ENCODE measurements around the gene RAB1B.
"Not testable (repeated sequence)": the region's sequence is repeated elsewhere in the genome, so short reads cannot be mapped to it uniquely, and the experiment has no call there.

Gene RAB1B

DNA sequence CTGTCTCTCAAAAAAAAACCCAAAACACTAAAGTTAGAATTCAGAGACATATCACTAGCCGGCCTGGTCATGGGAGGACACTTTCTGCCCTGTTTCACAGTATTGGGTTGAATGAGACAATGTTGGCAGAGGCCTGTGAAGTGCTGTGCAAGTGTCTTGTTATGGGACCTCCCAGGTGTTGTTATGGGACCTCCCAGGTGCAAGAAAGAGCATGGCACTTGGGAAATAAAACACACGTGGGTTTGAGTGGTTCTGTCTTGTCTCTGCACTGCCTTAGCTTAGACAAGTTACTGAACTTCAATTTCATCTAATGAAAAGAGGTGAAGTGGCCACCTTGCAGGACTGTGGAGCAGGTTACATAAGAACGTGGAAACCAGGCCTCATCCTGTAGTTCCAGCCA lies 28.9 kb upstream of the RAB1B start:
- Histone ChIP-seq H3K4me3 (ENCODE audit: low read length) (no peak overlapping the region), H3K9me3 (ENCODE audit: control insufficient read depth, insufficient read depth, low read length) (no peaks in the 10 kb centered on the region), H3K27ac (ENCODE audit: low read length) (no peak overlapping the region), H3K36me3 (ENCODE audit: control insufficient read depth, insufficient read depth, low read length) (peaks cover 3% of the 10 kb centered on the region; the same call in 1 of the 2 replicates), H3K4me1 (ENCODE audit: control insufficient read depth, insufficient read depth, low read length) (no peaks in the 10 kb centered on the region), H3K27me3 (ENCODE audit: control insufficient read depth, insufficient read depth, low read length) (no peaks in the 10 kb centered on the region)
- no CpG with 5 or more reads among the region's 3 CpGs for WGBS (ENCODE audit: insufficient coverage, insufficient read length)
- DNase-seq (ENCODE audit: low read depth, low spot score), result no peak

DNA sequence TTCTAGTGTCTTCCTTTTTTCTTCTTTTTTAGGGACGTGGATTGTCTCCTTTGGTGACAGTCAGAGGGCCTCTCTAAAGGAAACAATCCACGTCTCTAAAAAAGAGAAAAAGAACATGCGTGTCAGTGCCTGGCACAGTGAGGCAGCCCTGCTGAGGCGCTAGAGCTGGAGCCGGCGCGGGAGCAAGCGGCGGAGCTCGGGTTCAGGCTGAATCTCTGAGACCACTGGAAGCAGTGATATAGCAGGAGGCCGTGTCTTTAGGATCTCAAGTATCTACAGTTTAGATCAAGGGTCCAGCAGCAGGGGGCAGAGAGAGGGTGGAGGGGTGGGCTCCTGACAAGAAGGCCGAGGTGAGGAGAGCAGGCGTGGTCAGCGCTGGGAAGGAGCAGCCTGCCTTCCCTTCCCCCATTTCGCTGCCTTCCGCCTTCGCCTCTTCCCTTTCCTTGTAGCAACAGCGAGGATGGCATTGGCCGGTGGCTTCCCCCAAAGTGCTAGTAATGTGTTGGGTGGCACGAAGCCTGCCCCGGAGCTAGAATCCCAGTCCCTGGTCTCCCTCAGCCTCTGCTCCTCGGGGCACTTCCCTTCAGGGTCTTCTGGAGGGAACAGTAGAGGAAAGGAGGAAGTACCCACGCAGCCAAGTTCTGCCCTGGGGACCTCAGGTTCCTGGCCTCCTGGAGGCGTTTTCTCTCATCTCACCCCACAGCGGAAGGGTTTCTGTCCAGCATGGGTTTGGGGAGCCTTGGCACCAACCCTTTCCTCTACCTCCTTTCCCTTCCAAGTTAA lies 28.2 kb upstream of the RAB1B start:
- Histone ChIP-seq H3K27me3 (ENCODE audit: control insufficient read depth, insufficient read depth, low read length) (no peaks in the 10 kb centered on the region), H3K9me3 (ENCODE audit: control insufficient read depth, insufficient read depth, low read length) (no peaks in the 10 kb centered on the region), H3K4me3 (ENCODE audit: low read length) (no peak overlapping the region), H3K36me3 (ENCODE audit: control insufficient read depth, insufficient read depth, low read length) (peaks cover 3% of the 10 kb centered on the region; the same call in 1 of the 2 replicates), H3K4me1 (ENCODE audit: control insufficient read depth, insufficient read depth, low read length) (no peaks in the 10 kb centered on the region), H3K27ac (ENCODE audit: low read length) (no peak overlapping the region)
- WGBS (ENCODE audit: insufficient coverage, insufficient read length), result no CpG with 5 or more reads among the region's 25 CpGs
- no peak for DNase-seq (ENCODE audit: low read depth, low spot score)

- no peak overlapping the region for H3K4me3 ChIP-seq (ENCODE audit: low read length)
- no peak overlapping the region for H3K27ac ChIP-seq (ENCODE audit: low read length)
- no peak for DNase-seq (ENCODE audit: low read depth, low spot score)
- H3K9me3 ChIP-seq (ENCODE audit: control insufficient read depth, insufficient read depth, low read length), result no peaks in the 10 kb centered on the region
- H3K4me1 ChIP-seq (ENCODE audit: control insufficient read depth, insufficient read depth, low read length), result no peaks in the 10 kb centered on the region
- no CpG with 5 or more reads among the region's 9 CpGs for WGBS (ENCODE audit: insufficient coverage, insufficient read length)
- H3K27me3 ChIP-seq (ENCODE audit: control insufficient read depth, insufficient read depth, low read length), result no peaks in the 10 kb centered on the region
- peaks cover 3% of the 10 kb centered on the region; the same call in 1 of the 2 replicates for H3K36me3 ChIP-seq (ENCODE audit: control insufficient read depth, insufficient read depth, low read length)
These were observed 27.7 kb upstream of the RAB1B start for GRCh38 chr11:66240781-66241136.

DNA sequence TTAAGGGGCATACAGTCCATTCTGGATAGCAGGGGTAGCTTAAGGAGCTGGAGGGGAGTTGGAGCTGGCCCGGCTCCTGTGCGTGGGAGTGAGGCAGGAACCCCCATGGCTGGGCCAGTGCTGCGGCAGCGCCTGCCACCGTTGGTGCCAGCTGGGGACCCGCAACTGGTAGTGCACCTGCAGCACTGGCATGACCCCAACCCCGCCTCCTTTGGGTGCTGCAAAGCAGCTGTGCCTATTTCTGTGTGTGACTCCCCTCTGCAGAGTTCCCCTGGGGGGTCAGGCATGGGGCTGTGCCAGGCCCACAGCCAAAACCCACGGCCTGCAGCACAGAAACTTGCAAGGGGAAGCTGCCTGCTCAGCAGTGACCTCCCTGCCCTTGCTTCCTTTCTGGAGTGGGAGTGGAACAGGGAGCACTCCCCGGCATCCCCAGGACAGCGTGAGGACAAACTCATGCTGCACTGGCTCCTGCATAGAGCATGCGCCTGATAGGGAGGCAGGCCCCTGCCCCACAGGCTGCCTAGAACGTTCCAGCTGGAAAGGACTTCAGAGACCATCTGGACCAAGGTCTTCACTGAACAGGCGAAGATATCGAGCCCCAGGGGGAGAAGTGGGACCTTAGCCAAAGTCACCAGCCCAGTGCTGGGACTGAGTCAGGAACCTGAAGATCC lies 26.2 kb upstream of the RAB1B start:
- DNase-seq (ENCODE audit: low read depth, low spot score), result no peak
- Histone ChIP-seq H3K27me3 (ENCODE audit: control insufficient read depth, insufficient read depth, low read length) (no peaks in the 10 kb centered on the region), H3K36me3 (ENCODE audit: control insufficient read depth, insufficient read depth, low read length) (peaks cover 3% of the 10 kb centered on the region; the same call in 1 of the 2 replicates), H3K4me3 (ENCODE audit: low read length) (no peak overlapping the region), H3K9me3 (ENCODE audit: control insufficient read depth, insufficient read depth, low read length) (no peaks in the 10 kb centered on the region), H3K4me1 (ENCODE audit: control insufficient read depth, insufficient read depth, low read length) (no peaks in the 10 kb centered on the region), H3K27ac (ENCODE audit: low read length) (no peak overlapping the region)
- WGBS (ENCODE audit: insufficient coverage, insufficient read length), result no CpG with 5 or more reads among the region's 14 CpGs

- no peak overlapping the region for H3K27ac ChIP-seq (ENCODE audit: low read length)
These were observed 24.5 kb upstream of the RAB1B start for GRCh38 chr11:66243782-66244535.

GRCh38 chr11:66247295-66247694 lies 21.1 kb upstream of the RAB1B start:
- Histone ChIP-seq H3K9me3 (ENCODE audit: control insufficient read depth, insufficient read depth, low read length) (no peaks in the 10 kb centered on the region), H3K4me3 (ENCODE audit: low read length) (no peak overlapping the region), H3K36me3 (ENCODE audit: control insufficient read depth, insufficient read depth, low read length) (peaks cover 3% of the 10 kb centered on the region; the same call in 1 of the 2 replicates), H3K27me3 (ENCODE audit: control insufficient read depth, insufficient read depth, low read length) (no peaks in the 10 kb centered on the region), H3K27ac (ENCODE audit: low read length) (no peak overlapping the region), H3K4me1 (ENCODE audit: control insufficient read depth, insufficient read depth, low read length) (no peaks in the 10 kb centered on the region)
- DNase-seq (ENCODE audit: low read depth, low spot score), result no peak
- no CpG with 5 or more reads among the region's 4 CpGs for WGBS (ENCODE audit: insufficient coverage, insufficient read length)

More at GRCh38 chr11:66243782-66244535, 24.5 kb upstream of the RAB1B start:
- no peaks in the 10 kb centered on the region for H3K9me3 ChIP-seq (ENCODE audit: control insufficient read depth, insufficient read depth, low read length)
- H3K36me3 ChIP-seq (ENCODE audit: control insufficient read depth, insufficient read depth, low read length), result peaks cover 3% of the 10 kb centered on the region; the same call in 1 of the 2 replicates
- DNase-seq (ENCODE audit: low read depth, low spot score), result no peak
- H3K4me1 ChIP-seq (ENCODE audit: control insufficient read depth, insufficient read depth, low read length), result no peaks in the 10 kb centered on the region
- WGBS (ENCODE audit: insufficient coverage, insufficient read length), result no CpG with 5 or more reads among the region's 13 CpGs
- H3K27me3 ChIP-seq (ENCODE audit: control insufficient read depth, insufficient read depth, low read length), result no peaks in the 10 kb centered on the region
- H3K4me3 ChIP-seq (ENCODE audit: low read length), result no peak overlapping the region

DNA sequence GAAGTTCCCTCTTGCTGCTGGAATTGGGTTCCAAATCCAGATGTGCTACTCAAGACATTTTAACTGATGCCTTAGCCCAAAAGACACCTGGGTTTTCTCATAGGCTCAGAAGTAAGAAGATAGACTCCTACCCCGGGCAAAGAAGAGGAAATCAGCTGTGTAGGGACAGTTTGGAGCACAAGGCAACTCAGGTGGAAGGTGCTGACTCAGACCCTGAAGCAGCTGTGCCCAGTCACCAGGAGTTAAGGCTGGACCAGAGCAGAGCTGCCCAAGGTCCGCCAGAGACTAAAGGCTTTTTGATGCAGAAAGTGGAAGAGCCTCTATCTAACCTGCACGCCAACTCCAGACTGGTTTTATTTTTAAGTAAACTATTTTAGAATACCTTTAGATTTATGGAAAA lies 20.6 kb upstream of the RAB1B start:
- H3K9me3 ChIP-seq (ENCODE audit: control insufficient read depth, insufficient read depth, low read length), result no peaks in the 10 kb centered on the region
- no peak overlapping the region for H3K27ac ChIP-seq (ENCODE audit: low read length)
- H3K4me1 ChIP-seq (ENCODE audit: control insufficient read depth, insufficient read depth, low read length), result no peaks in the 10 kb centered on the region
- H3K4me3 ChIP-seq (ENCODE audit: low read length), result no peak overlapping the region
- WGBS (ENCODE audit: insufficient coverage, insufficient read length), result no CpG with 5 or more reads among the region's 3 CpGs
- no peak for DNase-seq (ENCODE audit: low read depth, low spot score)
- no peaks in the 10 kb centered on the region for H3K27me3 ChIP-seq (ENCODE audit: control insufficient read depth, insufficient read depth, low read length)
- H3K36me3 ChIP-seq (ENCODE audit: control insufficient read depth, insufficient read depth, low read length), result no peaks in the 10 kb centered on the region; the same call in 1 of the 2 replicates

GRCh38 chr11:66248903-66249302 lies 19.5 kb upstream of the RAB1B start:
- DNase-seq (ENCODE audit: low read depth, low spot score), result no peak
- no CpG with 5 or more reads among the region's 6 CpGs for WGBS (ENCODE audit: insufficient coverage, insufficient read length)
- no peaks in the 10 kb centered on the region for H3K9me3 ChIP-seq (ENCODE audit: control insufficient read depth, insufficient read depth, low read length)
- H3K4me1 ChIP-seq (ENCODE audit: control insufficient read depth, insufficient read depth, low read length), result no peaks in the 10 kb centered on the region
- H3K27ac ChIP-seq (ENCODE audit: low read length), result no peak overlapping the region
- no peak overlapping the region for H3K4me3 ChIP-seq (ENCODE audit: low read length)
- H3K27me3 ChIP-seq (ENCODE audit: control insufficient read depth, insufficient read depth, low read length), result no peaks in the 10 kb centered on the region
- no peaks in the 10 kb centered on the region for H3K36me3 ChIP-seq (ENCODE audit: control insufficient read depth, insufficient read depth, low read length)

GRCh38 chr11:66251809-66252208 lies 16.6 kb upstream of the RAB1B start:
- no CpG with 5 or more reads among the region's 7 CpGs for WGBS (ENCODE audit: insufficient coverage, insufficient read length)
- no peaks in the 10 kb centered on the region for H3K27me3 ChIP-seq (ENCODE audit: control insufficient read depth, insufficient read depth, low read length)
- H3K4me1 ChIP-seq (ENCODE audit: control insufficient read depth, insufficient read depth, low read length), result no peaks in the 10 kb centered on the region
- H3K36me3 ChIP-seq (ENCODE audit: control insufficient read depth, insufficient read depth, low read length), result no peaks in the 10 kb centered on the region
- no peaks in the 10 kb centered on the region for H3K9me3 ChIP-seq (ENCODE audit: control insufficient read depth, insufficient read depth, low read length)
- H3K4me3 ChIP-seq (ENCODE audit: low read length), result no peak overlapping the region
- no peak overlapping the region for H3K27ac ChIP-seq (ENCODE audit: low read length)
- DNase-seq (ENCODE audit: low read depth, low spot score), result no peak

GRCh38 chr11:66253081-66253480 lies 15.4 kb upstream of the RAB1B start:
- H3K27ac ChIP-seq (ENCODE audit: low read length), result not testable (repeated sequence)

More at GRCh38 chr11:66253081-66253480, 15.4 kb upstream of the RAB1B start:
- H3K4me3 ChIP-seq (ENCODE audit: low read length); H3K4me1 ChIP-seq (ENCODE audit: control insufficient read depth, insufficient read depth, low read length); DNase-seq (ENCODE audit: low read depth, low spot score); H3K36me3 ChIP-seq (ENCODE audit: control insufficient read depth, insufficient read depth, low read length); H3K27me3 ChIP-seq (ENCODE audit: control insufficient read depth, insufficient read depth, low read length); H3K9me3 ChIP-seq (ENCODE audit: control insufficient read depth, insufficient read depth, low read length): not testable (repeated sequence)
- no CpG with 5 or more reads among the region's 6 CpGs for WGBS (ENCODE audit: insufficient coverage, insufficient read length)
